HL-60 (cell line): ENCODE measurements around the gene SAC3D1.

Source experiments
- DNase-seq, 2 experiments: peaks; one replicate each; pipeline ENCODE4 v3.0.0-alpha.2; 2010 to 2020; ENCODE audit warnings: low read depth in 1 of 2, low spot score in 1 of 2
- H3K27ac ChIP-seq: fragments of 250-450 bp; sonication (Bioruptor Pico); replicated peaks from 2 replicates; pipeline ENCODE4 v1.5.1; 2020; ENCODE audit warnings: mild to moderate bottlenecking, moderate library complexity
- H3K27me3 ChIP-seq: fragments of 250-450 bp; sonication (Bioruptor Pico); 2 replicates; pipeline ENCODE4 v1.5.1; 2021; ENCODE audit warnings: mild to moderate bottlenecking, moderate library complexity; ENCODE audit not compliant: insufficient read depth, poor library complexity, severe bottlenecking
- H3K4me3 ChIP-seq: replicated peaks from 2 replicates; pipeline ENCODE4 v1.5.1; 2011; ENCODE audit warnings: mild to moderate bottlenecking, control low read depth, low read length; ENCODE audit not compliant: insufficient read depth
- CTCF ChIP-seq: IDR thresholded peaks from one replicate; pipeline ENCODE4 v1.5.1; 2011; ENCODE audit warnings: low read length, control low read depth, inconsistent platforms; ENCODE audit not compliant: insufficient read depth
- GABPA ChIP-seq: IDR thresholded peaks from 2 replicates; pipeline ENCODE4 v1.6.1; 2012; ENCODE audit warnings: low read depth
- POLR2AphosphoS5 ChIP-seq: IDR thresholded peaks from 2 replicates; pipeline ENCODE4 v1.6.1; 2012; ENCODE audit warnings: low read depth
- REST ChIP-seq: IDR thresholded peaks from 2 replicates; pipeline ENCODE4 v1.6.1; 2012; ENCODE audit warnings: low read depth; ENCODE audit not compliant: insufficient replicate concordance
- SPI1 ChIP-seq: IDR thresholded peaks from 2 replicates; pipeline ENCODE4 v1.6.1; 2012; ENCODE audit warnings: low read depth, mild to moderate bottlenecking, borderline replicate concordance

Gene SAC3D1

GRCh38 chr11:65057526-65057925 is 16.5 kb downstream of the SAC3D1 start:
- Histone ChIP-seq H3K4me3 (no peak overlapping the region), H3K27ac (no peak overlapping the region), H3K27me3 (no peaks in the 10 kb centered on the region)
- TF ChIP-seq POLR2AphosphoS5 (no peak), REST (no peak), CTCF (no peak), SPI1 (no peak), GABPA (no peak)
- no peak for DNase-seq

GRCh38 chr11:65058012-65058411 is 17.0 kb downstream of the SAC3D1 start:
- Histone ChIP-seq H3K27me3 (no peaks in the 10 kb centered on the region), H3K4me3 (no peak overlapping the region), H3K27ac (no peak overlapping the region)
- TF ChIP-seq SPI1 = no peak
- no peak for TF ChIP-seq CTCF
- TF ChIP-seq POLR2AphosphoS5 = no peak
- TF ChIP-seq GABPA = no peak
- no peak for TF ChIP-seq REST
- no peak for DNase-seq

- DNase-seq = no peak
- Histone ChIP-seq H3K27me3 (no peaks in the 10 kb centered on the region), H3K27ac (no peak within 1 kb of the TSS), H3K4me3 (no peak within 1 kb of the TSS)
- TF ChIP-seq REST (no peak), GABPA (no peak), CTCF (no peak), SPI1 (no peak), POLR2AphosphoS5 (no peak)
Observed at GRCh38 chr11:65058419-65059054, 17.5 kb downstream of the SAC3D1 start, which contains the start of gene NAALADL1. NAALADL1 (minus strand) TSS chr11:65058553; CDS start chr11:65058521, 32 bp downstream.
